B cell (primary cell): ENCODE measurements around the gene ANK3. TPM values are rescaled to one million over a fixed set of nuclear protein-coding genes. Genes with fewer than 3 reads are reported as not detected.

ENCODE experiments used
- ATAC-seq: fragments of 200-7000 bp; cut with Tn5 transposase; one replicate; pipeline ENCODE4 v1.10.0; 2021; ENCODE audit warnings: low read depth, mild to moderate bottlenecking, moderate number of reproducible peaks, moderate library complexity
- CTCF ChIA-PET: fragments of 350-600 bp; sonication (Branson Sonifier 250); formaldehyde crosslinking; loops from one replicate; lab custom pipeline; 2021; ENCODE audit warnings: antibody characterized with exemption, inconsistent platforms; lab: Charles Lee
- POLR2A ChIA-PET: fragments of 350-600 bp; sonication (Branson Sonifier 250); formaldehyde crosslinking; loops from one replicate; lab custom pipeline; 2021; ENCODE audit warnings: antibody characterized with exemption; lab: Charles Lee
- DNase-seq: peaks from one replicate; pipeline ENCODE4 v3.0.0; 2013
- H2AFZ ChIP-seq: 2 replicates; pipeline ENCODE4 v1.6.1; 2012; ENCODE audit warnings: mild to moderate bottlenecking, low read depth, low read length; ENCODE audit not compliant: insufficient read depth, poor library complexity, severe bottlenecking
- H3K27ac ChIP-seq, 2 donors: 1 replicate in 1 of 2; 2 replicates in 1 of 2; pipeline ENCODE4 v1.5.1; 2012 to 2013; ENCODE audit warnings: low read length in 2 of 2, mild to moderate bottlenecking in 2 of 2, moderate library complexity in 1 of 2
- H3K27me3 ChIP-seq, 4 experiments: fragments of 200-600 bp in 1 of 4; sonication (generic) in 1 of 4; replicated peaks in 1 of 4; 1 replicate in 2 of 4; 2 replicates in 2 of 4; pipeline versions ENCODE4 v1.6.1 to v1.7.0; 2013 to 2016; ENCODE audit warnings: low read length in 3 of 4, mild to moderate bottlenecking in 2 of 4, mixed read lengths in 1 of 4, moderate library complexity in 1 of 4; ENCODE audit not compliant: insufficient read depth in 4 of 4, control insufficient read depth in 3 of 4; ENCODE audit errors: control extremely low read depth in 1 of 4
- H3K36me3 ChIP-seq, 2 experiments: replicated peaks in 1 of 2; 1 replicate in 1 of 2; 2 replicates in 1 of 2; pipeline versions ENCODE4 v1.6.1 to v1.7.1; 2013; ENCODE audit warnings: low read length in 1 of 2; ENCODE audit not compliant: insufficient read depth in 2 of 2, control insufficient read depth in 1 of 2; ENCODE audit errors: control extremely low read depth in 1 of 2, extremely low read depth in 1 of 2
- H3K4me1 ChIP-seq, 2 donors: fragments of 200-600 bp in 1 of 2; sonication (generic) in 1 of 2; 1 replicate in 1 of 2; 2 replicates in 1 of 2; pipeline versions ENCODE4 v1.5.1 to v1.6.1; 2013 to 2017; ENCODE audit warnings: low read length in 2 of 2; ENCODE audit not compliant: control insufficient read depth in 2 of 2, insufficient read depth in 2 of 2
- H3K4me2 ChIP-seq: replicated peaks from 2 replicates; pipeline ENCODE3; 2012; ENCODE audit warnings: mild to moderate bottlenecking, low read depth, low read length; ENCODE audit not compliant: poor library complexity, severe bottlenecking
- H3K4me3 ChIP-seq, 5 experiments: fragments of 200-600 bp in 1 of 5; sonication (generic) in 1 of 5; 1 replicate in 3 of 5; 2 replicates in 2 of 5; pipeline versions ENCODE4 v1.5.1 to v1.7.0; 2011 to 2016; ENCODE audit warnings: low read length in 4 of 5, mild to moderate bottlenecking in 4 of 5, low read depth in 2 of 5, control low read depth in 1 of 5, moderate library complexity in 1 of 5; ENCODE audit not compliant: insufficient read depth in 1 of 5; ENCODE audit errors: control extremely low read depth in 1 of 5, extremely low read depth in 1 of 5
- H3K79me2 ChIP-seq: fragments of 200-600 bp; sonication (generic); one replicate; pipeline ENCODE4 v1.6.0; 2016; ENCODE audit warnings: low read length; ENCODE audit not compliant: control insufficient read depth, insufficient read depth
- H3K9ac ChIP-seq: fragments of 200-600 bp; sonication (generic); 2 replicates; pipeline ENCODE4 v1.6.1; 2017; ENCODE audit warnings: mild to moderate bottlenecking, low read length, moderate library complexity
- H3K9me3 ChIP-seq, 3 donors: one replicate each; pipeline versions ENCODE4 v1.6.1 to v1.7.1; 2013; ENCODE audit warnings: low read length in 2 of 3; ENCODE audit not compliant: control insufficient read depth in 2 of 3, insufficient read depth in 1 of 3; ENCODE audit errors: control extremely low read depth in 1 of 3
- H4K20me1 ChIP-seq: 2 replicates; pipeline ENCODE4 v1.6.0; 2012; ENCODE audit warnings: mild to moderate bottlenecking, low read length; ENCODE audit not compliant: insufficient read depth, control insufficient read depth, poor library complexity, severe bottlenecking
- H3K27ac Mint-ChIP-seq: one replicate; pipeline ENCODE4 v1.8.0; 2021; ENCODE audit warnings: mixed read lengths
- H3K27me3 Mint-ChIP-seq: one replicate; pipeline ENCODE4 v1.8.0; 2021; ENCODE audit warnings: mixed read lengths
- H3K4me1 Mint-ChIP-seq: one replicate; pipeline ENCODE4 v1.8.0; 2021; ENCODE audit warnings: mixed read lengths
- H3K4me3 Mint-ChIP-seq: one replicate; pipeline ENCODE4 v1.8.0; 2021; ENCODE audit warnings: mixed read lengths
- H3K9me3 Mint-ChIP-seq: one replicate; pipeline ENCODE4 v1.8.0; 2022; ENCODE audit warnings: mixed read lengths; ENCODE audit not compliant: insufficient read depth
- CTCF ChIP-seq: fragments of 200-600 bp; IDR thresholded peaks from one replicate; pipeline ENCODE4 v1.8.0; 2022; ENCODE audit warnings: antibody characterized with exemption, mild to moderate bottlenecking
- EZH2 ChIP-seq: IDR thresholded peaks from 2 replicates; pipeline ENCODE4 v1.6.1; 2012; ENCODE audit warnings: borderline replicate concordance, low read depth, mild to moderate bottlenecking, moderate library complexity, low read length; ENCODE audit not compliant: insufficient read depth, poor library complexity, severe bottlenecking
- WGBS: methylation state at CpG from one replicate; pipeline ENCODE4 v1.1.5; 2013; ENCODE audit warnings: missing lambda C conversion rate; ENCODE audit not compliant: insufficient coverage; 5-methylcytosine and 5-hydroxymethylcytosine counted together
- intact Hi-C: fragments of 100-400 bp; cut with micrococcal nuclease; formaldehyde crosslinking; loops from one replicate; pipeline ENCODE4 v1.10.0; 2022
- polyA plus RNA-seq: library from polyadenylated mRNA; depleted of rRNA; stranded (reverse); fragments of >200 nt; gene quantifications from 2 replicates; pipeline ENCODE4 v1.2.3, GENCODE V29; 2012
- total RNA-seq, 2 donors: library from RNA; stranded (reverse); fragments of 120-200 nt in 1 of 2; gene quantifications; 1 replicate in 1 of 2; 2 replicates in 1 of 2; pipeline versions ENCODE4 v1.2.3 to v1.2.4, GENCODE V29; 2013 to 2022

Gene ANK3
- total and polyA plus RNA-seq, 2 donors (not counting 1 experiment from before 2014, with no cell fraction given): 4.9 to 21.6 TPM

GRCh38 chr10:60417901-60418300 lies 28.2 kb upstream of the ANK3 start:
- H3K27me3 Mint-ChIP-seq: no peaks in the 10 kb centered on the region
- no peak overlapping the region for H3K4me2 ChIP-seq
- H3K79me2 ChIP-seq: no peaks in the 10 kb centered on the region
- no peak overlapping the region for H3K4me3 ChIP-seq
- WGBS: 92% methylated on average over 1 of the region's 1 CpG
- H3K36me3 ChIP-seq: no peaks in the 10 kb centered on the region
- no peaks in the 10 kb centered on the region for H4K20me1 ChIP-seq
- no peak overlapping the region for H3K27ac ChIP-seq
- H3K9me3 ChIP-seq: no peaks in the 10 kb centered on the region
- H3K27ac Mint-ChIP-seq: no peak overlapping the region
- intact Hi-C loops: no loop called here
- no peak overlapping the region for H2AFZ ChIP-seq
- no peak overlapping the region for H3K4me3 Mint-ChIP-seq
- POLR2A ChIA-PET: no interaction called here
- H3K9me3 Mint-ChIP-seq: no peaks in the 10 kb centered on the region
- ATAC-seq (no peak), DNase-seq (no peak)
- H3K9ac ChIP-seq: no peak overlapping the region
- no peaks in the 10 kb centered on the region for H3K4me1 Mint-ChIP-seq
- H3K27me3 ChIP-seq: no peaks in the 10 kb centered on the region
- H3K4me1 ChIP-seq: no peaks in the 10 kb centered on the region
- CTCF ChIA-PET: no interaction called here
- no peak for TF ChIP-seq CTCF
- TF ChIP-seq EZH2: no peak

- no peaks in the 10 kb centered on the region for H3K79me2 ChIP-seq
- WGBS: 85% methylated on average over 2 of the region's 2 CpGs
Measured at GRCh38 chr10:60417024-60417423, 27.3 kb upstream of the ANK3 start.

More at GRCh38 chr10:60417024-60417423, 27.3 kb upstream of the ANK3 start:
- no peaks in the 10 kb centered on the region for H3K27me3 Mint-ChIP-seq
- H3K36me3 ChIP-seq: no peaks in the 10 kb centered on the region
- intact Hi-C loops: no loop called here
- H3K4me2 ChIP-seq: no peak overlapping the region
- no peak overlapping the region for H2AFZ ChIP-seq
- H3K9me3 Mint-ChIP-seq: no peaks in the 10 kb centered on the region
- no peak for ATAC-seq
- no peak overlapping the region for H3K9ac ChIP-seq
- no peak for DNase-seq
- no peak overlapping the region for H3K27ac Mint-ChIP-seq
- H3K4me3 Mint-ChIP-seq: no peak overlapping the region
- H3K9me3 ChIP-seq: no peaks in the 10 kb centered on the region
- no peaks in the 10 kb centered on the region for H4K20me1 ChIP-seq
- POLR2A ChIA-PET: no interaction called here
- H3K27me3 ChIP-seq: no peaks in the 10 kb centered on the region
- H3K4me3 ChIP-seq: no peak overlapping the region
- H3K4me1 Mint-ChIP-seq: no peaks in the 10 kb centered on the region
- TF ChIP-seq EZH2 (no peak), CTCF (no peak)
- CTCF ChIA-PET: interaction anchor here (1.2 kb wide), 1 partner anchor 17 kb away, joined by 4 read pairs; no protein-coding TSS in a partner anchor
- no peak overlapping the region for H3K27ac ChIP-seq
- no peaks in the 10 kb centered on the region for H3K4me1 ChIP-seq
